Measurements from ENCODE around the gene BATF. TPM values are rescaled to one million over a fixed set of nuclear protein-coding genes. Genes with fewer than 3 reads are reported as not detected.

The BATF gene
- total RNA-seq, 1 experiment from 2014 or later = 0.69 TPM

GRCh38 chr14:75513911-75514672, 8.2 kb upstream of the BATF start:
- ChIA-PET RAD21 (ENCODE audit: low non-redundant PET in 1 of 2, low total read pairs in 2 of 2, uncharacterized antibody in 2 of 2, unreplicated experiment in 2 of 2) (no interaction called here), CTCF (no interaction called here), POLR2A (no interaction called here)
- Histone ChIP-seq H3K9me2 (ENCODE audit: insufficient read depth) (no peaks in the 10 kb centered on the region), H3K4me3 (replicated peaks in 1 of 2; ENCODE audit: low read depth in 1 of 2, low read length in 2 of 2) (no peak overlapping the region), H3K9ac (ENCODE audit: low read length) (no peak overlapping the region), H3K27ac (ENCODE audit: low read depth, low read length) (no peak overlapping the region), H3K9me3 (ENCODE audit: control insufficient read depth in 1 of 2, insufficient read depth in 1 of 2, low read depth in 1 of 2, low read length in 2 of 2) (peaks cover 0 to 8% of the 10 kb centered on the region in 2 experiments; a peak in 2 of 4 replicates), H3K4me2 (ENCODE audit: low read length) (no peak overlapping the region), H3K27me3 (ENCODE audit: insufficient read depth, low read length) (no peaks in the 10 kb centered on the region), H2AFZ (ENCODE audit: low read depth, low read length, poor library complexity, severe bottlenecking) (no peak overlapping the region), H3K36me3 (ENCODE audit: control insufficient read depth in 1 of 2, insufficient read depth in 2 of 2, low read length in 2 of 2) (no peaks in the 10 kb centered on the region), H3K4me1 (ENCODE audit: control insufficient read depth in 1 of 2, insufficient read depth in 2 of 2, low read length in 2 of 2) (no peaks in the 10 kb centered on the region), H4K20me1 (ENCODE audit: insufficient read depth) (no peaks in the 10 kb centered on the region), H3K79me2 (ENCODE audit: insufficient read depth, low read length) (no peaks in the 10 kb centered on the region)
- BruUV-seq (replicated peaks) = no TSS peak
- ATAC-seq (no peak), DNase-seq (ENCODE audit: low read depth, low spot score) (no peak)
- TF ChIP-seq EGR1 (IDR thresholded peaks at IDR 0.05; ENCODE audit: low read depth) (no peak), TCF7L2 (IDR thresholded peaks at IDR 0.05; ENCODE audit: borderline replicate concordance, extremely low read depth, insufficient read depth, insufficient read length) (no peak), SIN3A (IDR thresholded peaks at IDR 0.05; ENCODE audit: low read depth) (no peak), ZBTB33 (IDR thresholded peaks at IDR 0.05; ENCODE audit: extremely low read depth, insufficient replicate concordance, low read length) (no peak), CEBPB (IDR thresholded peaks at IDR 0.05; ENCODE audit: low read depth) (no peak), EZH2phosphoT487 (IDR thresholded peaks at IDR 0.05; ENCODE audit: borderline replicate concordance) (no peak), ZFX (IDR thresholded peaks at IDR 0.05) (no peak), SP1 (IDR thresholded peaks at IDR 0.05; ENCODE audit: low read depth) (no peak), RAD21 (IDR thresholded peaks at IDR 0.05; ENCODE audit: low read depth) (no peak), EZH2 (IDR thresholded peaks at IDR 0.05) (no peak), SRF (IDR thresholded peaks at IDR 0.05; ENCODE audit: low read depth) (no peak), POLR2AphosphoS5 (IDR thresholded peaks at IDR 0.05; ENCODE audit: low read depth, low read length) (no peak), REST (IDR thresholded peaks at IDR 0.05; ENCODE audit: low read depth) (no peak), YY1 (IDR thresholded peaks at IDR 0.05; ENCODE audit: extremely low read depth, insufficient replicate concordance, low read depth, low read length) (no peak), JUND (IDR thresholded peaks at IDR 0.05) (no peak), POLR2A (IDR thresholded peaks at IDR 0.05; ENCODE audit: borderline replicate concordance, extremely low read depth, insufficient read depth, insufficient read length) (no peak), ZNF274 (IDR thresholded peaks at IDR 0.05; ENCODE audit: low read depth, low read length) (no peak)
- intact Hi-C loops (cut with micrococcal nuclease) = no loop called here
